ENCODE results near the gene ZSCAN9. TPM values are rescaled to one million over a fixed set of nuclear protein-coding genes. Genes with fewer than 3 reads are reported as not detected.
A peak's percentile ranks its signal among the peaks of the same experiment; 100 is the strongest.

ZSCAN9 gene
- total RNA-seq, 1 experiment from 2014 or later = 14.4 TPM

GRCh38 chr6:28211840-28212509 lies 13.1 kb upstream of the ZSCAN9 start:
- intact Hi-C loops (cut with micrococcal nuclease; ENCODE audit: unreplicated experiment) (loop anchor here (5.0 kb wide), 2 partner anchors 70 to 310 kb away; partner anchors contain the start of gene ZKSCAN8), in situ Hi-C loops (cut with HindIII; ENCODE audit: low pct_unique_long_range_greater_than_20kb, low sequenced_read_pairs) (no loop called here)
- H3K36me3 ChIP-seq (ENCODE audit: control insufficient read depth, insufficient read depth, low read length) = no peaks in the 10 kb centered on the region
- peaks cover 3% of the 10 kb centered on the region for H3K4me1 ChIP-seq (ENCODE audit: control insufficient read depth, insufficient read depth, low read length)
- no TSS peak for BruUV-seq (replicated peaks)
- peak overlapping the region; percentile 65 to 80 for H3K4me3 ChIP-seq (ENCODE audit: low read depth in 2 of 2, low read length in 2 of 2)
- CTCF ChIA-PET = no interaction called here
- H3K27ac ChIP-seq (ENCODE audit: low read length) = peak overlapping the region; percentile 77
- DNase-seq (ENCODE audit: low read depth, low spot score) (no peak), ATAC-seq (peak; percentile 28)
- H3K9me3 ChIP-seq (ENCODE audit: control insufficient read depth, insufficient read depth, low read depth, low read length) = no peaks in the 10 kb centered on the region
- no peak; a peak in 1 of 4 replicates for TF ChIP-seq REST (IDR thresholded peaks at IDR 0.05; ENCODE audit: insufficient read depth in 1 of 2, low read depth in 2 of 2, low read length in 1 of 2)
- no peak for TF ChIP-seq CTCF (IDR thresholded peaks at IDR 0.05)
- TF ChIP-seq POLR2AphosphoS5 (IDR thresholded peaks at IDR 0.05; ENCODE audit: low read depth, low read length) = no peak
- TF ChIP-seq TCF7L2 (IDR thresholded peaks at IDR 0.05; ENCODE audit: low read depth, low read length) = no peak
- TF ChIP-seq SIN3A (IDR thresholded peaks at IDR 0.05; ENCODE audit: borderline replicate concordance, insufficient read depth, low read depth, low read length) = no peak
- no peaks in the 10 kb centered on the region for H3K27me3 ChIP-seq (ENCODE audit: control insufficient read depth, insufficient read depth, low read length)
- POLR2A ChIA-PET = no interaction called here

- peak overlapping the region; percentile 65 to 80 for H3K4me3 ChIP-seq (ENCODE audit: low read depth in 2 of 2, low read length in 2 of 2)
- DNase-seq (ENCODE audit: low read depth, low spot score) (peak; percentile 97), ATAC-seq (peak; percentile 93)
- H3K36me3 ChIP-seq (ENCODE audit: control insufficient read depth, insufficient read depth, low read length) = no peaks in the 10 kb centered on the region
- TF ChIP-seq SIN3A (IDR thresholded peaks at IDR 0.05; ENCODE audit: borderline replicate concordance, insufficient read depth, low read depth, low read length) (0 out of 2 replicates have a peak, but pooled peaks have one; percentile 8), REST (IDR thresholded peaks at IDR 0.05; ENCODE audit: insufficient read depth in 1 of 2, low read depth in 2 of 2, low read length in 1 of 2) (peak in 1 of 2 experiments; percentile 30; a peak in 2 of 4 replicates), TCF7L2 (IDR thresholded peaks at IDR 0.05; ENCODE audit: low read depth, low read length) (peak; percentile 80; the same call in 1 of the 2 replicates), POLR2AphosphoS5 (IDR thresholded peaks at IDR 0.05; ENCODE audit: low read depth, low read length) (peak; percentile 57; the same call in 1 of the 2 replicates), CTCF (IDR thresholded peaks at IDR 0.05) (peak; percentile 50)
- H3K27ac ChIP-seq (ENCODE audit: low read length) = peak overlapping the region; percentile 77
- ChIA-PET POLR2A (no interaction called here), CTCF (no interaction called here)
- BruUV-seq (replicated peaks) = no TSS peak
- intact Hi-C loops (cut with micrococcal nuclease; ENCODE audit: unreplicated experiment) = loop anchor here (5.0 kb wide), 2 partner anchors 70 to 310 kb away; partner anchors contain the start of gene ZKSCAN8
- no peaks in the 10 kb centered on the region for H3K9me3 ChIP-seq (ENCODE audit: control insufficient read depth, insufficient read depth, low read depth, low read length)
- in situ Hi-C loops (cut with HindIII; ENCODE audit: low pct_unique_long_range_greater_than_20kb, low sequenced_read_pairs) = no loop called here
- no peaks in the 10 kb centered on the region for H3K27me3 ChIP-seq (ENCODE audit: control insufficient read depth, insufficient read depth, low read length)
- H3K4me1 ChIP-seq (ENCODE audit: control insufficient read depth, insufficient read depth, low read length) = peaks cover 8% of the 10 kb centered on the region
Measured at GRCh38 chr6:28212510-28213212, 12.4 kb upstream of the ZSCAN9 start.
